K562 (cell line): ENCODE measurements around the gene CLCN5. TPM values are rescaled to one million over a fixed set of nuclear protein-coding genes. Genes with fewer than 3 reads are reported as not detected.
A peak's percentile ranks its signal among the peaks of the same experiment; 100 is the strongest.

Experiments
- CTCF ChIP-seq, 3 experiments: IDR thresholded peaks in 2 of 3; conservative IDR thresholded peaks in 1 of 3; 2 replicates each; pipeline ENCODE4 v1.5.1; 2011 to 2012; ENCODE audit warnings: low read length in 3 of 3, mild to moderate bottlenecking in 3 of 3, control low read depth in 2 of 3, improper control_type of control experiment in 1 of 3, inconsistent platforms in 1 of 3, low read depth in 1 of 3, mixed read lengths in 1 of 3, moderate library complexity in 1 of 3; ENCODE audit not compliant: insufficient read depth in 2 of 3
- CXXC5 ChIP-seq: fragments of 250-450 bp; sonication (Bioruptor Pico); IDR thresholded peaks from 2 replicates; pipeline ENCODE4 v1.8.0; 2022; ENCODE audit warnings: inconsistent platforms, mild to moderate bottlenecking, moderate library complexity
- E2F6 ChIP-seq, 2 experiments: IDR thresholded peaks; 2 replicates each; pipeline ENCODE4 v1.6.1; 2011; ENCODE audit warnings: borderline replicate concordance in 1 of 2, control low read depth in 1 of 2, low read depth in 1 of 2, low read length in 1 of 2, mild to moderate bottlenecking in 1 of 2, mixed read lengths in 1 of 2, moderate library complexity in 1 of 2; ENCODE audit not compliant: insufficient read depth in 1 of 2, insufficient read length in 1 of 2, poor library complexity in 1 of 2, severe bottlenecking in 1 of 2; ENCODE audit errors: extremely low read depth in 1 of 2
- FOXJ2 ChIP-seq: fragments of 200-800 bp; sonication (Bioruptor generic); IDR thresholded peaks from 2 replicates; pipeline ENCODE4 v1.6.1; 2016; ENCODE audit warnings: missing genetic modification characterization, missing compliant biosample characterization
- MAZ ChIP-seq, 2 experiments: fragments of 450-650 bp in 1 of 2; sonication (generic) in 1 of 2; formaldehyde crosslinking; IDR thresholded peaks in 1 of 2; conservative IDR thresholded peaks in 1 of 2; 2 replicates each; pipeline versions ENCODE4 v1.4.0 to v1.5.0; 2020; ENCODE audit warnings: mild to moderate bottlenecking in 1 of 2, missing genetic modification reagents in 1 of 2
- PHF8 ChIP-seq: fragments of 200-600 bp; sonication (generic); IDR thresholded peaks from 2 replicates; pipeline ENCODE4 v1.6.1; 2012; ENCODE audit warnings: mixed run types, mild to moderate bottlenecking, inconsistent platforms, low read length, moderate library complexity, borderline replicate concordance
- POLR2B ChIP-seq: fragments of 450-650 bp; IDR thresholded peaks from 2 replicates; pipeline ENCODE4 v1.6.1; 2018; ENCODE audit warnings: low read depth; ENCODE audit not compliant: partially characterized antibody
- RAD51 ChIP-seq: fragments of 450-650 bp; IDR thresholded peaks from 2 replicates; pipeline ENCODE4 v1.7.1; 2016; ENCODE audit warnings: low read depth, mild to moderate bottlenecking, borderline replicate concordance
- SMARCE1 ChIP-seq: fragments of 450-650 bp; IDR thresholded peaks from 2 replicates; pipeline ENCODE4 v1.7.1; 2016; ENCODE audit warnings: mild to moderate bottlenecking
- ZBTB7A ChIP-seq: IDR thresholded peaks from 2 replicates; pipeline ENCODE4 v1.6.1; 2011; ENCODE audit warnings: low read depth, mild to moderate bottlenecking, low read length, moderate library complexity, borderline replicate concordance; ENCODE audit not compliant: control insufficient read depth
- ZFX ChIP-seq: sonication (generic); formaldehyde crosslinking; IDR thresholded peaks from 2 replicates; pipeline ENCODE4 v1.8.0; 2022; ENCODE audit warnings: mild to moderate bottlenecking, missing genetic modification reagents, moderate library complexity
- polyA plus RNA-seq, 8 experiments: library from polyadenylated mRNA; depleted of rRNA in 4 of 8; stranded (reverse) in 5 of 8; unstranded in 3 of 8; fragments of >200 nt; fragmentation: Nextera tagmentation in 2 of 8; fragmentation: Illumina TruSeq in 1 of 8; extraction: Ambion mirVana in 2 of 8; extraction: Trizol in 1 of 8; gene quantifications; 2 replicates each; pipeline versions ENCODE4 v1.2.1 to v1.2.3, GENCODE V29; 2011 to 2014; ENCODE audit warnings: inconsistent platforms in 1 of 8, missing spikeins in 1 of 8
- total RNA-seq, 7 experiments: library from RNA; depleted of rRNA in 6 of 7; stranded (reverse); fragments of >200 nt in 6 of 7; fragmentation: Illumina TruSeq in 2 of 7; extraction: Trizol in 2 of 7; gene quantifications; 2 replicates each; pipeline versions ENCODE4 v1.2.1 to v1.2.3, GENCODE V29; 2011 to 2021; ENCODE audit warnings: low replicate concordance in 1 of 7

The CLCN5 gene
- total and polyA plus RNA-seq, 9 of the 15 experiments (the other 6 are each of a cell fraction or from before 2014, with no cell fraction given) = 0.94 to 11.8 (median 7.1) TPM

GRCh38 chrX:49878834-49879655, 43.4 kb upstream of the CLCN5 start, which contains the start of gene USP27X (continued):
- TF ChIP-seq CXXC5 (CRISPR knock-in tag) (peak; percentile 66), SMARCE1 (no peak), MAZ (CRISPR knock-in tag; conservative IDR thresholded peaks at IDR 0.05 in 1 of 2, IDR thresholded peaks at IDR 0.05 in 1 of 2) (peak in 1 of 2 experiments; percentile 64; a peak in 2 of 4 replicates), POLR2B (peak; percentile 22), CTCF (IDR thresholded peaks at IDR 0.05 in 2 of 3, conservative IDR thresholded peaks at IDR 0.05 in 1 of 3; ENCODE audit: insufficient read depth in 2 of 3, low read depth in 1 of 3, low read length in 3 of 3) (peak; percentile 55 to 67 (median 56)), RAD51 (peak; percentile 69; the same call in 1 of the 2 replicates), PHF8 (peak; percentile 38; the same call in 1 of the 2 replicates), ZBTB7A (peak; percentile 13; the same call in 1 of the 2 replicates), FOXJ2 (tag) (no peak), E2F6 (IDR thresholded peaks at IDR 0.05; ENCODE audit: borderline replicate concordance in 1 of 2, extremely low read depth in 1 of 2, insufficient read depth in 1 of 2, insufficient read length in 1 of 2, low read depth in 1 of 2, low read length in 1 of 2, poor library complexity in 1 of 2, severe bottlenecking in 1 of 2) (peak in 1 of 2 experiments; percentile 70), ZFX (CRISPR knock-in tag) (peak; percentile 47; the same call in 1 of the 2 replicates)
